Activated naive CD8-positive, alpha-beta T cell treated with anti-CD3 and anti-CD28 coated beads for 36 hours (primary cell): ENCODE measurements around the gene MLLT6. TPM values are rescaled to one million over a fixed set of nuclear protein-coding genes. Genes with fewer than 3 reads are reported as not detected.

Source experiments
- DNase-seq: peaks from one replicate; pipeline ENCODE4 v3.0.0; 2021
- H3K27ac Mint-ChIP-seq: one replicate; pipeline ENCODE4 v1.8.0; 2022; ENCODE audit warnings: mild to moderate bottlenecking, moderate library complexity, mixed read lengths
- H3K27me3 Mint-ChIP-seq: one replicate; pipeline ENCODE4 v1.8.0; 2022; ENCODE audit warnings: mild to moderate bottlenecking, mixed read lengths
- H3K36me3 Mint-ChIP-seq: one replicate; pipeline ENCODE4 v1.8.0; 2021; ENCODE audit warnings: mild to moderate bottlenecking, mixed read lengths
- H3K4me1 Mint-ChIP-seq: one replicate; pipeline ENCODE4 v1.8.0; 2021; ENCODE audit warnings: mixed read lengths
- H3K4me3 Mint-ChIP-seq: one replicate; pipeline ENCODE4 v1.8.0; 2022; ENCODE audit warnings: mild to moderate bottlenecking, moderate library complexity, mixed read lengths
- H3K9me3 Mint-ChIP-seq: one replicate; pipeline ENCODE4 v1.8.0; 2022; ENCODE audit warnings: mixed read lengths
- total RNA-seq, 2 experiments: library from RNA; stranded (reverse); gene quantifications; one replicate each; pipeline ENCODE4 v1.2.3, GENCODE V29; 2021

Gene MLLT6
- total RNA-seq, 2 experiments from 2014 or later = 125 to 130 TPM

- Mint-ChIP-seq H3K4me1 (peaks cover 44% of the 10 kb centered on the region), H3K27ac (peak overlapping the region; percentile 39), H3K4me3 (no peak overlapping the region), H3K9me3 (peaks cover 4% of the 10 kb centered on the region), H3K27me3 (no peaks in the 10 kb centered on the region), H3K36me3 (peaks cover 3% of the 10 kb centered on the region)
- DNase-seq = no peak
Observed at GRCh38 chr17:38697061-38697820, 7.8 kb upstream of the MLLT6 start.

- Mint-ChIP-seq H3K9me3 (peaks cover 4% of the 10 kb centered on the region), H3K4me1 (peaks cover 46% of the 10 kb centered on the region), H3K27me3 (no peaks in the 10 kb centered on the region), H3K27ac (no peak overlapping the region), H3K4me3 (no peak overlapping the region), H3K36me3 (peaks cover 9% of the 10 kb centered on the region)
- no peak for DNase-seq
Observed at GRCh38 chr17:38698760-38699159, 6.3 kb upstream of the MLLT6 start.

- peaks cover 23% of the 10 kb centered on the region for H3K36me3 Mint-ChIP-seq
- peaks cover 43% of the 10 kb centered on the region for H3K4me1 Mint-ChIP-seq
- DNase-seq = peak; percentile 87
- H3K27me3 Mint-ChIP-seq = no peaks in the 10 kb centered on the region
- peak overlapping the region; percentile 99 for H3K27ac Mint-ChIP-seq
- H3K9me3 Mint-ChIP-seq = peaks cover 4% of the 10 kb centered on the region
- peak overlapping the region; percentile 64 for H3K4me3 Mint-ChIP-seq
Observed at GRCh38 chr17:38701504-38702165, 3.4 kb upstream of the MLLT6 start.

- H3K36me3 Mint-ChIP-seq = peaks cover 29% of the 10 kb centered on the region
- peaks cover 42% of the 10 kb centered on the region for H3K4me1 Mint-ChIP-seq
- peaks cover 4% of the 10 kb centered on the region for H3K9me3 Mint-ChIP-seq
- H3K27me3 Mint-ChIP-seq = no peaks in the 10 kb centered on the region
- H3K4me3 Mint-ChIP-seq = peak overlapping the region; percentile 96
- DNase-seq = peak; percentile 85
- H3K27ac Mint-ChIP-seq = peak overlapping the region; percentile 100
Observed at GRCh38 chr17:38702166-38702915, 2.7 kb upstream of the MLLT6 start.

GRCh38 chr17:38702916-38703741, 1.9 kb upstream of the MLLT6 start:
- no peak for DNase-seq
- peaks cover 35% of the 10 kb centered on the region for H3K36me3 Mint-ChIP-seq
- peaks cover 4% of the 10 kb centered on the region for H3K9me3 Mint-ChIP-seq
- peak overlapping the region; percentile 100 for H3K27ac Mint-ChIP-seq
- no peaks in the 10 kb centered on the region for H3K27me3 Mint-ChIP-seq
- H3K4me3 Mint-ChIP-seq = peak overlapping the region; percentile 96
- H3K4me1 Mint-ChIP-seq = peaks cover 42% of the 10 kb centered on the region

- H3K4me1 Mint-ChIP-seq = peaks cover 45% of the 10 kb centered on the region
- no peaks in the 10 kb centered on the region for H3K27me3 Mint-ChIP-seq
- DNase-seq = peak; percentile 87
- peak overlapping the region; percentile 96 for H3K4me3 Mint-ChIP-seq
- peaks cover 4% of the 10 kb centered on the region for H3K9me3 Mint-ChIP-seq
- peaks cover 37% of the 10 kb centered on the region for H3K36me3 Mint-ChIP-seq
- peak overlapping the region; percentile 100 for H3K27ac Mint-ChIP-seq
Observed at GRCh38 chr17:38703742-38704605, 1.1 kb upstream of the MLLT6 start.

GRCh38 chr17:38705523-38705802, 390 bp downstream of the MLLT6 start:
- peak overlapping the region; percentile 96 for H3K4me3 Mint-ChIP-seq
- H3K4me1 Mint-ChIP-seq = peaks cover 48% of the 10 kb centered on the region
- H3K9me3 Mint-ChIP-seq = no peaks in the 10 kb centered on the region
- H3K27ac Mint-ChIP-seq = peak overlapping the region; percentile 62
- no peak for DNase-seq
- H3K27me3 Mint-ChIP-seq = no peaks in the 10 kb centered on the region
- peaks cover 43% of the 10 kb centered on the region for H3K36me3 Mint-ChIP-seq

- Mint-ChIP-seq H3K4me1 (peaks cover 45% of the 10 kb centered on the region), H3K27me3 (no peaks in the 10 kb centered on the region), H3K36me3 (peaks cover 43% of the 10 kb centered on the region), H3K27ac (peak overlapping the region; percentile 91), H3K9me3 (no peaks in the 10 kb centered on the region), H3K4me3 (peak overlapping the region; percentile 96)
- DNase-seq = no peak
Observed at GRCh38 chr17:38705803-38706504, 881 bp downstream of the MLLT6 start.

- H3K27me3 Mint-ChIP-seq = no peaks in the 10 kb centered on the region
- peak overlapping the region; percentile 91 for H3K27ac Mint-ChIP-seq
- H3K4me3 Mint-ChIP-seq = peak overlapping the region; percentile 96
- peak; percentile 45 for DNase-seq
- no peaks in the 10 kb centered on the region for H3K9me3 Mint-ChIP-seq
- H3K36me3 Mint-ChIP-seq = peaks cover 47% of the 10 kb centered on the region
- H3K4me1 Mint-ChIP-seq = peaks cover 45% of the 10 kb centered on the region
Observed at GRCh38 chr17:38706505-38707216, 1.6 kb downstream of the MLLT6 start.

- Mint-ChIP-seq H3K27ac (peak overlapping the region; percentile 91), H3K4me1 (peaks cover 51% of the 10 kb centered on the region), H3K4me3 (peak overlapping the region; percentile 96), H3K9me3 (no peaks in the 10 kb centered on the region), H3K27me3 (no peaks in the 10 kb centered on the region), H3K36me3 (peaks cover 48% of the 10 kb centered on the region)
- no peak for DNase-seq
Observed at GRCh38 chr17:38707678-38708351, 2.7 kb downstream of the MLLT6 start.

GRCh38 chr17:38709104-38709820, 4.2 kb downstream of the MLLT6 start:
- no peak for DNase-seq
- H3K36me3 Mint-ChIP-seq = peaks cover 44% of the 10 kb centered on the region
- H3K27me3 Mint-ChIP-seq = no peaks in the 10 kb centered on the region
- peaks cover 52% of the 10 kb centered on the region for H3K4me1 Mint-ChIP-seq
- no peak overlapping the region for H3K4me3 Mint-ChIP-seq
- peak overlapping the region; percentile 57 for H3K27ac Mint-ChIP-seq
- no peaks in the 10 kb centered on the region for H3K9me3 Mint-ChIP-seq
